Body of pancreas (tissue), 4 donors: ENCODE data around the gene ARHGEF28. TPM values are rescaled to one million over a fixed set of nuclear protein-coding genes. Genes with fewer than 3 reads are reported as not detected.

Experiments used
- ATAC-seq: fragments of 150-250 bp; one replicate; pipeline ENCODE4 v1.9.1; 2016
- DNase-seq, 4 donors: peaks; one replicate each; pipeline ENCODE4 v3.0.0-alpha.2; 2019
- H3K27ac ChIP-seq, 4 donors: fragments of 200-600 bp; sonication (generic); 1 replicate in 3 of 4; 2 replicates in 1 of 4; pipeline versions ENCODE4 v1.5.1 to v1.6.1; 2016 to 2019; ENCODE audit warnings: mild to moderate bottlenecking in 1 of 4, mixed read lengths in 1 of 4, moderate library complexity in 1 of 4
- H3K27me3 ChIP-seq, 2 donors: fragments of 200-600 bp; sonication (generic); one replicate each; pipeline ENCODE4 v1.6.0; 2016; ENCODE audit warnings: mild to moderate bottlenecking in 1 of 2
- H3K36me3 ChIP-seq, 2 donors: fragments of 200-600 bp; sonication (generic); replicated peaks in 1 of 2; 2 replicates each; pipeline ENCODE4 v1.5.1; 2016; ENCODE audit warnings: low read depth in 2 of 2; ENCODE audit not compliant: insufficient read depth in 1 of 2
- H3K4me1 ChIP-seq: fragments of 200-600 bp; sonication (generic); one replicate; pipeline ENCODE4 v1.6.0; 2016
- H3K4me3 ChIP-seq, 2 donors: fragments of 200-600 bp; sonication (generic); 1 replicate in 1 of 2; 2 replicates in 1 of 2; pipeline ENCODE4 v1.5.1; 2016 to 2019
- H3K9me3 ChIP-seq, 3 donors: fragments of 200-600 bp; sonication (generic); 1 replicate in 2 of 3; 2 replicates in 1 of 3; pipeline ENCODE4 v1.5.1; 2016
- CTCF ChIP-seq, 7 experiments: fragments of 450-650 bp in 4 of 7; fragments of 200-600 bp in 3 of 7; sonication (generic) in 3 of 7; IDR thresholded peaks; one replicate each; pipeline ENCODE4 v1.5.1; 2016 to 2019; ENCODE audit warnings: antibody characterized with exemption in 7 of 7
- POLR2A ChIP-seq, 3 donors: fragments of 450-650 bp; IDR thresholded peaks; one replicate each; pipeline ENCODE4 v1.6.1; 2016; ENCODE audit warnings: antibody characterized with exemption in 3 of 3, mild to moderate bottlenecking in 2 of 3
- WGBS, 2 donors: methylation state at CpG; one replicate each; pipeline ENCODE4 v1.1.5; 2017; 5-methylcytosine and 5-hydroxymethylcytosine counted together
- intact Hi-C: fragments of 100-400 bp; cut with DNase I; formaldehyde crosslinking; loops from one replicate; pipeline ENCODE4 v1.15.1; 2023
- total RNA-seq, 2 donors: library from RNA; depleted of rRNA; stranded (reverse); fragments of >200 nt; gene quantifications; one replicate each; pipeline ENCODE4 v1.1.0, GENCODE V29; 2016

ARHGEF28 gene
- total RNA-seq, 2 donors from 2014 or later = 63.0 to 67.2 TPM

GRCh38 chr5:73682176-73682575 lies 56.2 kb downstream of the ARHGEF28 start:
- DNase-seq (no peak), ATAC-seq (no peak)
- no peak overlapping the region for H3K4me3 ChIP-seq
- peaks cover 23% of the 10 kb centered on the region for H3K4me1 ChIP-seq
- TF ChIP-seq CTCF (IDR thresholded peaks at IDR 0.05) = no peak
- TF ChIP-seq POLR2A (IDR thresholded peaks at IDR 0.05) = no peak
- H3K27ac ChIP-seq = no peak overlapping the region
- 92 to 94% methylated on average over 1 of the region's 1 CpG for WGBS, 2 donors
- H3K27me3 ChIP-seq = no peaks in the 10 kb centered on the region
- intact Hi-C loops = loop anchor here (10.0 kb wide), 1 partner anchor 47 kb away; no protein-coding TSS in a partner anchor
- H3K9me3 ChIP-seq = no peaks in the 10 kb centered on the region
- H3K36me3 ChIP-seq = no peaks in the 10 kb centered on the region

- Histone ChIP-seq H3K36me3 (no peaks in the 10 kb centered on the region), H3K9me3 (no peaks in the 10 kb centered on the region), H3K27ac (no peak overlapping the region), H3K4me1 (no peaks in the 10 kb centered on the region), H3K27me3 (no peaks in the 10 kb centered on the region), H3K4me3 (no peak overlapping the region)
- DNase-seq = no peak
- no peak for ATAC-seq
- no peak for TF ChIP-seq CTCF (IDR thresholded peaks at IDR 0.05)
- no peak for TF ChIP-seq POLR2A (IDR thresholded peaks at IDR 0.05)
- intact Hi-C loops = loop anchor here (10.0 kb wide), 1 partner anchor 50 kb away; no protein-coding TSS in a partner anchor
- WGBS, 2 donors = 87 to 90% methylated on average over 7 of the region's 7 CpGs
Measured at GRCh38 chr5:73684691-73685090, 58.7 kb downstream of the ARHGEF28 start.

- no peak overlapping the region for H3K4me3 ChIP-seq
- H3K27me3 ChIP-seq = no peaks in the 10 kb centered on the region
- intact Hi-C loops = loop anchor here (10.0 kb wide), 1 partner anchor 52 kb away; no protein-coding TSS in a partner anchor
- DNase-seq = no peak
- no peak for ATAC-seq
- H3K4me1 ChIP-seq = no peaks in the 10 kb centered on the region
- H3K9me3 ChIP-seq = no peaks in the 10 kb centered on the region
- no peak for TF ChIP-seq CTCF (IDR thresholded peaks at IDR 0.05)
- TF ChIP-seq POLR2A (IDR thresholded peaks at IDR 0.05) = no peak
- WGBS, 2 donors = 12 to 26% methylated on average over 1 of the region's 1 CpG
- H3K36me3 ChIP-seq = no peaks in the 10 kb centered on the region
- H3K27ac ChIP-seq = no peak overlapping the region
Measured at GRCh38 chr5:73686912-73687311, 60.9 kb downstream of the ARHGEF28 start.

- no peak overlapping the region for H3K27ac ChIP-seq
- no peak overlapping the region for H3K4me3 ChIP-seq
- H3K9me3 ChIP-seq = no peaks in the 10 kb centered on the region
- no peak for ATAC-seq
- no peak for DNase-seq
- WGBS, 2 donors = 77 to 79% methylated on average over 1 of the region's 1 CpG
- H3K27me3 ChIP-seq = no peaks in the 10 kb centered on the region
- H3K36me3 ChIP-seq = no peaks in the 10 kb centered on the region
- TF ChIP-seq POLR2A (IDR thresholded peaks at IDR 0.05) = no peak
- no peak for TF ChIP-seq CTCF (IDR thresholded peaks at IDR 0.05)
- peaks cover under 1% of the 10 kb centered on the region for H3K4me1 ChIP-seq
- intact Hi-C loops = loop anchor here (10.0 kb wide), 1 partner anchor 53 kb away; no protein-coding TSS in a partner anchor
Measured at GRCh38 chr5:73687357-73687756, 61.4 kb downstream of the ARHGEF28 start.

- ATAC-seq (no peak), DNase-seq (no peak)
- WGBS, 2 donors = 43 to 52% methylated on average over 3 of the region's 3 CpGs
- Histone ChIP-seq H3K27me3 (no peaks in the 10 kb centered on the region), H3K9me3 (no peaks in the 10 kb centered on the region), H3K36me3 (no peaks in the 10 kb centered on the region), H3K27ac (no peak overlapping the region), H3K4me1 (peaks cover 27% of the 10 kb centered on the region), H3K4me3 (no peak overlapping the region)
- TF ChIP-seq POLR2A (IDR thresholded peaks at IDR 0.05) = no peak
- no peak for TF ChIP-seq CTCF (IDR thresholded peaks at IDR 0.05)
- intact Hi-C loops = no loop called here
Measured at GRCh38 chr5:73690015-73690414, 64.0 kb downstream of the ARHGEF28 start.
